Measurements from ENCODE around the gene GRAMD2A.

- TF ChIP-seq, protein P1, sequence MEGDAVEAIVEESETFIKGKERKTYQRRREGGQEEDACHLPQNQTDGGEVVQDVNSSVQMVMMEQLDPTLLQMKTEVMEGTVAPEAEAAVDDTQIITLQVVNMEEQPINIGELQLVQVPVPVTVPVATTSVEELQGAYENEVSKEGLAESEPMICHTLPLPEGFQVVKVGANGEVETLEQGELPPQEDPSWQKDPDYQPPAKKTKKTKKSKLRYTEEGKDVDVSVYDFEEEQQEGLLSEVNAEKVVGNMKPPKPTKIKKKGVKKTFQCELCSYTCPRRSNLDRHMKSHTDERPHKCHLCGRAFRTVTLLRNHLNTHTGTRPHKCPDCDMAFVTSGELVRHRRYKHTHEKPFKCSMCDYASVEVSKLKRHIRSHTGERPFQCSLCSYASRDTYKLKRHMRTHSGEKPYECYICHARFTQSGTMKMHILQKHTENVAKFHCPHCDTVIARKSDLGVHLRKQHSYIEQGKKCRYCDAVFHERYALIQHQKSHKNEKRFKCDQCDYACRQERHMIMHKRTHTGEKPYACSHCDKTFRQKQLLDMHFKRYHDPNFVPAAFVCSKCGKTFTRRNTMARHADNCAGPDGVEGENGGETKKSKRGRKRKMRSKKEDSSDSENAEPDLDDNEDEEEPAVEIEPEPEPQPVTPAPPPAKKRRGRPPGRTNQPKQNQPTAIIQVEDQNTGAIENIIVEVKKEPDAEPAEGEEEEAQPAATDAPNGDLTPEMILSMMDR (IDR thresholded peaks at IDR 0.05): no peak
- TF ChIP-seq POLR2A (IDR thresholded peaks at IDR 0.05): no peak
These were observed 44.2 kb downstream of the GRAMD2A start for GRCh38 chr15:72153269-72154000.

All from uterus (tissue), 2 donors.